GM18867 (cell line): ENCODE data around the gene LMTK2.

Source experiments
- ATAC-seq: cut with Tn5 transposase; IDR thresholded peaks from one replicate; pipeline ENCODE4 v1.9.1; 2021; ENCODE audit warnings: mild to moderate bottlenecking, moderate library complexity; ENCODE audit not compliant: unreplicated experiment

The LMTK2 gene

DNA sequence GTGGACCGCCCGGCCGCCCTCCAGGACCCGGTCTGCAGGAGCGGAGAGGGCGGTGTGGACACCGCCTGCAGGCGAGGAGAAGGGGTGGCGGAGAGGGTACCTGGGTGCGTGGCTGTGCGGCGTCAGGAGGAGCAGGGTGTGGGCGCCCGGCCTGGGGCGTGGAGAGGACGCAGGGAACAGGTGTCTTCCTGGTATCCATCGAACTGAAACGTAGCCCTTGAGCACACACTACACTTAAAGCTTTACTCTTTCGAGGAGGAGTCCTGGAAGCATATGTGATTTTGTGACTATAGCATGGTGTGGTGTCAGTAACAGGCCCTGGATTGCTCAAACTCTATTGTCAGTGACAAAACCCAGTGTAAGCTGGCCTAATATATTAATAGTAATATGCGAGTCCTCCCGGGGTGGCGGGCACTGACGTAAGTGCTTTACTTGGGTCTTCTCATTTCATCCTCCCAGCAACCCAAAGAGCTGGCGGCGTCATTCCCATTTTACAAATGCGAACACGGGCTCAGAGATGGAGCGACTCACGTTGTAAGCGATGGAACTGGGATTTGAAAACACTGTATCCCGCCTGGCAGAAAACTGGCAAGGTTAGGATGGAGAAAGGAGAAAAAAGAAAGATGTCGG is 145.9 kb downstream of the LMTK2 start:
- no peak for ATAC-seq

DNA sequence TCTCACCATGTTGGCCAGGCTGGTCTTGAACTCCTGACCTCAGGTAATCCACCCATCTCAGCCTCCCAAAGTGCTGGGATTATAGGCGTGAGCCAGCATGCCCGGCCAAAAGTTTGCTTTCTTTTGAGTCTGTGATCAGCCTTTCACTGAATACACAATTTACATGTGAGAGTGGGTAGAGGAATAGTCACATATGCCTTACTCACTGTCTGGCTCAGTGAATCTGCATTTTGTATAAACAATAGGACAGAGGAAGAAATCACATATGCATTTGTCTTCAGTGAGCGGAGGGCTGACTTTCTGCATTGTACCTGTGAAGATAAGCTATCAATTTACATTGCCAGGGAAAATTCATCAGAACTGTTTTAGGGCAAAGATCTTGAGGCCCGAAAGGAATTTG is 147.9 kb downstream of the LMTK2 start:
- ATAC-seq, result no peak

DNA sequence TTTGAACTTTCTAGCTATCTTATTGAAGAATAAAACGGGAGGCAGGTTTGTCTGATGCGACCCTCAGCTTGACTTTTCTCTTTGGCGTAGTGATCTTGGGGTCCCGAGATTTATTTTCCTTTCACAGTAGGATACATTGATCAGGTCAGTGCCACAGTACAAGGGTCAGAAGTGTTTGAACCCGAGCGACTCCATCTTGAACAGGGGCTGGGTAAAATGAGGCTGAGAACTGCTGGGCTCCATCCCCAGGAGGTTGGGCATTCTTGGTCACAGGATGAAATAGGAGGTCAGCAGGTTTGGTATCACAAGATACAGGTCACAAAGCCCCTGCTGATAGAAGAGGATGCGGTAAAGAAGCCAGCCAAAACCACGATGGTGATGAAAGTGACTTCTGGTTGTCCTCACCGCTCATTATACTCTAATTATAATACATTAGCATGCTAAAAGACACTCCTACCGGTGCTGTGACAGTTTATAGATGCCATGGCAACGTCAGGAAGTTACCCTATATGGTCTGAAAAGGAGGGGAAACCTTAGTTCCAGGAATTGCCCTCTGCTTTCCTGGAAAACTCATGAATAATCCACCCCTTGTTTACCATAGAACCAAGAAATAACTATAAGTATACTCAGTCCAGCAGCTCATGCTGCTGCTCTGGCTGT is 148.4 kb downstream of the LMTK2 start:
- no peak for ATAC-seq

DNA sequence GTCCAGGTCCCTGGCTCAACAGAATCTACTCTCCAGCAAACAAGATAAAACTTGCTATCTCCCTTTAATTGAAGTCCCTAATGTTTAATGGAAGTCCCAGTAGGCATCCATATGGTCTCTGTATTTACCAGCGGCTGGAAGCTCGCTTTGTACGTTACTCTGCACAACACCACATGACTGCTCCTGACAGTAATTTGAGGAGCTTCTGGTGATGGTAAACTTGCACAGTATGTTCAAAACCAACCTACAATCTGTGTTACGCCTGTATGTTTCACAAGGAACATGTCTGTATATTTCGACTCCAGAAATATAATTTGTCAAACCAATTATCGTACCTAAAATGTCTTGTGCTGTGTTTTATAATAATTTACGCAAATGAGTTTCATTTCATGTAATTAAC is 149.8 kb downstream of the LMTK2 start:
- ATAC-seq, result no peak

DNA sequence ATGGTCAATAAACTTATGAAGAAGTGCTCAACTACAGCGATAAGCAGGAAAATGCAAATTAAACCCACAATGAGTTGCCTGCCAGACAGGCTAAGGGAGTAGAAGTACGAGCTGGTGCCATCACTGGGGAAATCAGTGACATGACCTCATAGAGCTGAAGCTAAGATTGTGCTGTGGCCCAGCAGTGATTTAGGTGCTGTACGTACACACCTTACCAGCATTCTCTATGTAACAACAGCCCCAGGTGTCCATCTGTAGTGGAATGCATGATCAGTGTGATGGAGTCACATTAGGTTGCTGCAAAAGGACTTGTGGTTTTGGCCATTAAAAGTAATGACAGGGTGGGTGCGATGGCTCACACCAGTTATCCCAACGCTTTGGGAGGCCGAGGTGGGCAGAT is 151.0 kb downstream of the LMTK2 start:
- no peak for ATAC-seq
